H1 (cell line): Measurements from ENCODE around the gene SAMD4A. TPM values are rescaled to one million over a fixed set of nuclear protein-coding genes. Genes with fewer than 3 reads are reported as not detected.

Source experiments
- CTCF ChIA-PET: fragments of 300-600 bp; sonication (Branson Sonifier 250); formaldehyde crosslinking; loops from one replicate; lab custom pipeline; 2021; ENCODE audit not compliant: partially characterized antibody; lab: Charles Lee
- POLR2A ChIA-PET: fragments of 300-600 bp; sonication (Branson Sonifier 250); formaldehyde crosslinking; loops from one replicate; lab custom pipeline; 2021; ENCODE audit warnings: inconsistent platforms; ENCODE audit not compliant: partially characterized antibody; lab: Charles Lee
- DNase-seq, 2 experiments: peaks; one replicate each; pipeline versions ENCODE4 v3.0.0 to v3.0.0-alpha.2; 2010 to 2022; ENCODE audit warnings: low spot score in 2 of 2, low read depth in 1 of 2, mixed read lengths in 1 of 2
- FAIRE-seq: peaks from 2 replicates; lab custom pipeline; 2011; peaks lifted over from hg19 to GRCh38; lab: Jason Lieb, UNC
- H2AFZ ChIP-seq: 2 replicates; pipeline ENCODE4 v1.8.1; 2012; ENCODE audit warnings: low read length, inconsistent platforms
- H2AK5ac ChIP-seq: 2 replicates; pipeline ENCODE4 v1.6.1; 2013; ENCODE audit warnings: low read depth, low read length
- H2BK120ac ChIP-seq: replicated peaks from 2 replicates; pipeline ENCODE3; 2013; ENCODE audit warnings: low read depth, low read length, inconsistent platforms
- H2BK12ac ChIP-seq: 2 replicates; pipeline ENCODE4 v1.6.1; 2013; ENCODE audit warnings: low read depth, low read length
- H2BK15ac ChIP-seq: 2 replicates; pipeline ENCODE4 v1.6.1; 2013; ENCODE audit warnings: low read length
- H2BK20ac ChIP-seq: 2 replicates; pipeline ENCODE4 v1.6.1; 2013; ENCODE audit warnings: low read length
- H2BK5ac ChIP-seq: 2 replicates; pipeline ENCODE4 v1.6.1; 2013; ENCODE audit warnings: low read depth, low read length
- H3K14ac ChIP-seq: 2 replicates; pipeline ENCODE4 v1.6.1; 2013; ENCODE audit warnings: inconsistent platforms; ENCODE audit not compliant: insufficient read length
- H3K18ac ChIP-seq: 2 replicates; pipeline ENCODE4 v1.6.1; 2013; ENCODE audit warnings: low read length; ENCODE audit errors: extremely low read depth
- H3K23ac ChIP-seq: 2 replicates; pipeline ENCODE4 v1.6.1; 2013; ENCODE audit warnings: inconsistent platforms; ENCODE audit not compliant: insufficient read length
- H3K23me2 ChIP-seq: 2 replicates; pipeline ENCODE4 v1.6.1; 2013; ENCODE audit warnings: low read depth, low read length
- H3K27ac ChIP-seq: 2 replicates; pipeline ENCODE4 v1.6.1; 2011; ENCODE audit warnings: low read depth, low read length, inconsistent platforms
- H3K27me3 ChIP-seq, 4 experiments: replicated peaks in 1 of 4; 1 replicate in 1 of 4; 2 replicates in 3 of 4; pipeline versions ENCODE4 v1.6.1 to v1.8.1; 2011 to 2013; ENCODE audit warnings: low read length in 3 of 4, mild to moderate bottlenecking in 3 of 4, inconsistent platforms in 2 of 4, mixed read lengths in 2 of 4, moderate library complexity in 1 of 4; ENCODE audit not compliant: control insufficient read depth in 3 of 4, insufficient read depth in 3 of 4; ENCODE audit errors: extremely low read depth in 1 of 4
- H3K36me3 ChIP-seq, 4 experiments: 2 replicates each; pipeline versions ENCODE4 v1.6.1 to v1.8.1; 2011 to 2013; ENCODE audit warnings: mild to moderate bottlenecking in 4 of 4, low read length in 3 of 4, moderate library complexity in 2 of 4, control low read depth in 1 of 4, inconsistent platforms in 1 of 4; ENCODE audit not compliant: insufficient read depth in 4 of 4, control insufficient read depth in 2 of 4
- H3K4ac ChIP-seq: replicated peaks from 2 replicates; pipeline ENCODE3; 2013; ENCODE audit warnings: low read length, low read depth, mixed read lengths, inconsistent platforms; ENCODE audit not compliant: insufficient read length
- H3K4me1 ChIP-seq, 4 experiments: replicated peaks in 1 of 4; 1 replicate in 1 of 4; 2 replicates in 3 of 4; pipeline versions ENCODE4 v1.6.1 to v1.8.1; 2011 to 2013; ENCODE audit warnings: low read length in 3 of 4, inconsistent platforms in 2 of 4, mixed read lengths in 1 of 4; ENCODE audit not compliant: insufficient read depth in 4 of 4, control insufficient read depth in 3 of 4
- H3K4me2 ChIP-seq, 2 experiments: 2 replicates each; pipeline versions ENCODE4 v1.6.1 to v1.8.1; 2011 to 2013; ENCODE audit warnings: low read depth in 2 of 2, low read length in 2 of 2, control low read depth in 1 of 2, inconsistent platforms in 1 of 2, mild to moderate bottlenecking in 1 of 2; ENCODE audit not compliant: insufficient read depth in 1 of 2
- H3K4me3 ChIP-seq, 4 experiments: fragments of 200-600, 300-600 bp in 1 of 4; sonication (generic), shearing (Covaris generic), sonication (Bioruptor Twin) in 1 of 4; 2 replicates each; pipeline versions ENCODE4 v1.5.1 to v1.8.1; 2011 to 2016; ENCODE audit warnings: low read length in 4 of 4, low read depth in 3 of 4, control low read depth in 2 of 4, inconsistent platforms in 2 of 4, mild to moderate bottlenecking in 2 of 4, mixed read lengths in 1 of 4, moderate library complexity in 1 of 4; ENCODE audit not compliant: insufficient read depth in 2 of 4; ENCODE audit errors: extremely low read depth in 1 of 4
- H3K56ac ChIP-seq: replicated peaks from 2 replicates; pipeline ENCODE3; 2013; ENCODE audit warnings: low read depth, mild to moderate bottlenecking, mixed read lengths, low read length, inconsistent platforms; ENCODE audit not compliant: insufficient read length
- H3K79me1 ChIP-seq: 2 replicates; pipeline ENCODE4 v1.6.1; 2013; ENCODE audit warnings: low read depth, low read length, control low read depth
- H3K79me2 ChIP-seq, 2 experiments: 2 replicates each; pipeline versions ENCODE4 v1.6.1 to v1.8.1; 2012 to 2013; ENCODE audit warnings: low read length in 2 of 2, mild to moderate bottlenecking in 2 of 2, inconsistent platforms in 1 of 2; ENCODE audit not compliant: insufficient read depth in 2 of 2, control insufficient read depth in 1 of 2
- H3K9ac ChIP-seq, 4 experiments: replicated peaks in 1 of 4; 1 replicate in 1 of 4; 2 replicates in 3 of 4; pipeline versions ENCODE4 v1.6.1 to v1.8.1; 2011 to 2013; ENCODE audit warnings: low read depth in 3 of 4, low read length in 3 of 4, control low read depth in 2 of 4, mild to moderate bottlenecking in 2 of 4, moderate library complexity in 2 of 4, inconsistent platforms in 1 of 4; ENCODE audit errors: extremely low read depth in 1 of 4
- H3K9me3 ChIP-seq, 2 experiments: 2 replicates each; pipeline versions ENCODE4 v1.6.1 to v1.8.1; 2012 to 2013; ENCODE audit warnings: mild to moderate bottlenecking in 2 of 2, moderate library complexity in 2 of 2, control low read depth in 1 of 2, inconsistent platforms in 1 of 2, low read depth in 1 of 2, low read length in 1 of 2, mixed read lengths in 1 of 2; ENCODE audit not compliant: insufficient read depth in 2 of 2
- H4K20me1 ChIP-seq, 2 experiments: replicated peaks in 1 of 2; 2 replicates each; pipeline versions ENCODE3 to v1.8.1; 2011 to 2013; ENCODE audit warnings: inconsistent platforms in 2 of 2, low read length in 2 of 2, mild to moderate bottlenecking in 1 of 2; ENCODE audit not compliant: insufficient read depth in 2 of 2, control insufficient read depth in 1 of 2
- H4K5ac ChIP-seq: 2 replicates; pipeline ENCODE4 v1.6.1; 2013; ENCODE audit warnings: low read length, low read depth, mixed read lengths, inconsistent platforms; ENCODE audit not compliant: insufficient read length
- H4K8ac ChIP-seq: 2 replicates; pipeline ENCODE4 v1.8.0; 2013; ENCODE audit warnings: mild to moderate bottlenecking, moderate library complexity, low read length, inconsistent platforms; ENCODE audit not compliant: insufficient read depth; ENCODE audit errors: extremely low read depth
- H4K91ac ChIP-seq: replicated peaks from 2 replicates; pipeline ENCODE3; 2013; ENCODE audit warnings: low read length, mixed read lengths, inconsistent platforms; ENCODE audit not compliant: insufficient read length
- CTBP2 ChIP-seq: IDR thresholded peaks from 2 replicates; pipeline ENCODE4 v1.7.0; 2011; ENCODE audit warnings: borderline replicate concordance, mild to moderate bottlenecking, moderate library complexity, mixed read lengths, low read length; ENCODE audit not compliant: insufficient read depth, insufficient read length
- GABPA ChIP-seq: IDR thresholded peaks from 2 replicates; pipeline ENCODE4 v1.6.1; 2011; ENCODE audit warnings: mild to moderate bottlenecking, low read length, moderate library complexity, borderline replicate concordance; ENCODE audit not compliant: insufficient read depth
- GTF2F1 ChIP-seq: IDR thresholded peaks from 2 replicates; pipeline ENCODE4 v1.6.1; 2012; ENCODE audit warnings: low read depth, low read length, improper control_type of control experiment, borderline replicate concordance
- HDAC2 ChIP-seq, 2 experiments: fragments of 300-600 bp in 1 of 2; sonication (generic) in 1 of 2; IDR thresholded peaks; 2 replicates each; pipeline ENCODE4 v1.6.1; 2011 to 2012; ENCODE audit warnings: low read depth in 2 of 2, low read length in 2 of 2, mild to moderate bottlenecking in 2 of 2, moderate library complexity in 2 of 2, borderline replicate concordance in 1 of 2, inconsistent platforms in 1 of 2
- KDM5A ChIP-seq: fragments of 200-600 bp; IDR thresholded peaks from 2 replicates; pipeline ENCODE4 v1.7.1; 2012; ENCODE audit warnings: mild to moderate bottlenecking, low read length, inconsistent platforms, mixed read lengths
- NRF1 ChIP-seq: IDR thresholded peaks from 2 replicates; pipeline ENCODE4 v1.6.1; 2011; ENCODE audit warnings: mild to moderate bottlenecking, low read depth, low read length, improper control_type of control experiment
- SIRT6 ChIP-seq: IDR thresholded peaks from one replicate; pipeline ENCODE4 v1.7.1; 2012; ENCODE audit warnings: low read length, inconsistent platforms
- ZNF274 ChIP-seq: IDR thresholded peaks from 2 replicates; pipeline ENCODE4 v1.7.0; 2012; ENCODE audit warnings: low read length, borderline replicate concordance; ENCODE audit errors: extremely low read depth
- WGBS, 2 experiments: shearing (Covaris generic) in 1 of 2; methylation state at CpG; one replicate each; pipeline versions ENCODE4 v1.1.6 to v1.1.7; 2013 to 2015; ENCODE audit warnings: low lambda C conversion rate in 2 of 2, mixed read lengths in 2 of 2, inconsistent platforms in 1 of 2, low coverage in 1 of 2, missing lambda C conversion rate in 1 of 2; ENCODE audit not compliant: insufficient replicate concordance in 2 of 2, insufficient coverage in 1 of 2, insufficient read length in 1 of 2; ENCODE audit errors: extremely low coverage in 1 of 2, missing lambda C conversion rate in 1 of 2; 5-methylcytosine and 5-hydroxymethylcytosine counted together
- polyA plus RNA-seq, 7 experiments: library from polyadenylated mRNA; depleted of rRNA in 3 of 7; stranded (reverse) in 5 of 7; unstranded in 2 of 7; fragments of >200 nt in 5 of 7; fragments of 200-250 nt in 2 of 7; gene quantifications; 1 replicate in 5 of 7; 2 replicates in 1 of 7; 4 replicates in 1 of 7; pipeline versions ENCODE4 v1.2.1 to v1.2.3, GENCODE V29; 2011 to 2013; ENCODE audit warnings: missing spikeins in 2 of 7, mixed read lengths in 2 of 7
- total RNA-seq: library from RNA; stranded (reverse); fragmentation: NEBNext Ultra II Directional; extraction: Animal tissue kit (Norgen Biotek cat#: 25700); gene quantifications from 2 replicates; pipeline ENCODE4 v1.2.1, GENCODE V29; 2021

The SAMD4A gene
- total and polyA plus RNA-seq, 2 of the 8 experiments (the other 6 are each of a cell fraction or from before 2014, with no cell fraction given): 2.4 to 12.3 TPM

- no peak overlapping the region for H3K9ac ChIP-seq
- no peak overlapping the region for H3K4ac ChIP-seq
- no peak overlapping the region for H3K4me2 ChIP-seq
- H2BK15ac ChIP-seq: no peak overlapping the region
- no peak overlapping the region for H2BK12ac ChIP-seq
- no peaks in the 10 kb centered on the region for H3K27me3 ChIP-seq
- 98% methylated on average over 5 of the region's 5 CpGs; no CpG with 5 or more reads in 1 of the 2 experiments for WGBS, 2 experiments
- no peak overlapping the region for H3K18ac ChIP-seq
- no peaks in the 10 kb centered on the region for H3K4me1 ChIP-seq
- H2BK20ac ChIP-seq: no peak overlapping the region
- no peak overlapping the region for H4K91ac ChIP-seq
- H3K56ac ChIP-seq: no peak overlapping the region
- no peak overlapping the region for H3K14ac ChIP-seq
- no peak overlapping the region for H3K27ac ChIP-seq
- H2BK5ac ChIP-seq: no peak overlapping the region
- H3K79me2 ChIP-seq: no peaks in the 10 kb centered on the region
- peaks cover 0 to 2% of the 10 kb centered on the region in 2 experiments for H4K20me1 ChIP-seq
- no peak overlapping the region for H3K4me3 ChIP-seq
- ChIA-PET CTCF (no interaction called here), POLR2A (no interaction called here)
- TF ChIP-seq NRF1 (no peak), GABPA (no peak), HDAC2 (IDR thresholded peaks at IDR 0.05; ENCODE audit: borderline replicate concordance in 1 of 2, low read depth in 2 of 2, low read length in 2 of 2) (no peak), GTF2F1 (no peak), SIRT6 (no peak), CTBP2 (no peak), ZNF274 (no peak), KDM5A (no peak)
- H4K5ac ChIP-seq: no peak overlapping the region
- H2AFZ ChIP-seq: no peak overlapping the region
- H2BK120ac ChIP-seq: no peak overlapping the region
- no peak overlapping the region for H3K23ac ChIP-seq
- peaks cover 0 to 2% (median 0%) of the 10 kb centered on the region in 4 experiments; a peak in 1 of 8 replicates for H3K36me3 ChIP-seq
- H3K9me3 ChIP-seq: no peaks in the 10 kb centered on the region
- no peak overlapping the region for H2AK5ac ChIP-seq
- H3K23me2 ChIP-seq: no peaks in the 10 kb centered on the region
- no peaks in the 10 kb centered on the region; the same call in 1 of the 2 replicates for H3K79me1 ChIP-seq
- no peak for FAIRE-seq
- no peak overlapping the region; the same call in 1 of the 2 replicates for H4K8ac ChIP-seq
- no peak for DNase-seq
These were observed 182.8 kb downstream of the SAMD4A start for GRCh38 chr14:54749727-54750126.
